Colonic mucosa (tissue), 4 donors: ENCODE data around the gene ZNF324B. TPM values are rescaled to one million over a fixed set of nuclear protein-coding genes. Genes with fewer than 3 reads are reported as not detected.
"Not testable (repeated sequence)": the region's sequence is repeated elsewhere in the genome, so short reads cannot be mapped to it uniquely, and the experiment has no call there.

ENCODE experiments used
- DNase-seq: peaks from one replicate; pipeline ENCODE4 v3.0.0-alpha.2; 2020
- H3K27ac ChIP-seq: fragments of 200-600 bp; one replicate; pipeline ENCODE4 v1.8.0; 2021
- H3K27me3 ChIP-seq: fragments of 200-600 bp; one replicate; pipeline ENCODE4 v1.8.0; 2021
- H3K36me3 ChIP-seq: fragments of 200-600 bp; one replicate; pipeline ENCODE4 v1.8.0; 2021
- H3K4me1 ChIP-seq: fragments of 200-600 bp; one replicate; pipeline ENCODE4 v1.8.0; 2021; ENCODE audit warnings: mild to moderate bottlenecking
- H3K4me3 ChIP-seq: fragments of 200-600 bp; one replicate; pipeline ENCODE4 v1.8.0; 2021
- H3K9ac ChIP-seq, 2 donors: one replicate each; pipeline ENCODE4 v1.7.0; 2013; ENCODE audit warnings: control low read depth in 2 of 2, low read depth in 2 of 2, low read length in 2 of 2
- H3K9me3 ChIP-seq: fragments of 200-600 bp; one replicate; pipeline ENCODE4 v1.8.0; 2021
- CTCF ChIP-seq: fragments of 200-600 bp; IDR thresholded peaks from one replicate; pipeline ENCODE4 v1.8.0; 2022; ENCODE audit warnings: antibody characterized with exemption, mild to moderate bottlenecking
- intact Hi-C: fragments of 100-400 bp; cut with DNase I; formaldehyde crosslinking; loops from one replicate; pipeline ENCODE4 v1.14.1; 2022
- total RNA-seq, 2 donors: library from RNA; stranded (reverse); fragmentation: NEBNext Ultra II Directional in 1 of 2; extraction: Animal tissue kit (Norgen Biotek cat#: 25700) in 1 of 2; gene quantifications; one replicate each; pipeline ENCODE4 v1.2.1, GENCODE V29; 2021
- donor health status: healthy.
- donor health status: DM: no; HTN: no; CAD: no.
- donor health status: DM: no; HTN: no; CAD: no.

Gene ZNF324B
- total RNA-seq, 2 donors from 2014 or later: 4.4 to 7.5 TPM

- no peaks in the 10 kb centered on the region for H3K27me3 ChIP-seq
- intact Hi-C loops: no loop called here
- TF ChIP-seq CTCF: no peak
Measured at GRCh38 chr19:58466089-58466759, 14.8 kb downstream of the ZNF324B start.

GRCh38 chr19:58466760-58467589 lies 15.6 kb downstream of the ZNF324B start, which contains the start of gene ZNF324:
ZNF324 (plus strand) TSS chr19:58467080; CDS start chr19:58469186, 2,106 bp downstream.
- no peaks in the 10 kb centered on the region for H3K27me3 ChIP-seq
- intact Hi-C loops: no loop called here

More at GRCh38 chr19:58466089-58466759, 14.8 kb downstream of the ZNF324B start:
- Histone ChIP-seq H3K4me1 (no peaks in the 10 kb centered on the region), H3K9me3 (no peaks in the 10 kb centered on the region), H3K9ac (peak overlapping the region; percentile 46 to 65), H3K4me3 (peak overlapping the region; percentile 69), H3K36me3 (peaks cover 4% of the 10 kb centered on the region), H3K27ac (no peak overlapping the region)
- no peak for DNase-seq

GRCh38 chr19:58468216-58468839 lies 16.9 kb downstream of the ZNF324B start:
- Histone ChIP-seq H3K4me1 (no peaks in the 10 kb centered on the region), H3K9ac (no peak overlapping the region), H3K27ac (no peak overlapping the region), H3K27me3 (no peaks in the 10 kb centered on the region), H3K36me3 (peaks cover 4% of the 10 kb centered on the region), H3K4me3 (no peak overlapping the region), H3K9me3 (no peaks in the 10 kb centered on the region)
- no peak for TF ChIP-seq CTCF
- no peak for DNase-seq
- intact Hi-C loops: no loop called here

More at GRCh38 chr19:58466760-58467589, 15.6 kb downstream of the ZNF324B start, which contains the start of gene ZNF324:
- Histone ChIP-seq H3K4me1 (no peaks in the 10 kb centered on the region), H3K9me3 (no peaks in the 10 kb centered on the region), H3K36me3 (peaks cover 4% of the 10 kb centered on the region), H3K4me3 (peak within 1 kb of the TSS; percentile 69), H3K9ac (peak within 1 kb of the TSS; percentile 71 to 96), H3K27ac (no peak within 1 kb of the TSS)
- no peak for TF ChIP-seq CTCF
- DNase-seq: peak; percentile 99

- H3K27ac ChIP-seq: no peak overlapping the region
- no peak overlapping the region for H3K4me3 ChIP-seq
- no peaks in the 10 kb centered on the region for H3K4me1 ChIP-seq
- no peak overlapping the region for H3K9ac ChIP-seq
- H3K27me3 ChIP-seq: no peaks in the 10 kb centered on the region
- no peak for DNase-seq
- peaks cover 4% of the 10 kb centered on the region for H3K36me3 ChIP-seq
- no peaks in the 10 kb centered on the region for H3K9me3 ChIP-seq
- intact Hi-C loops: no loop called here
- no peak for TF ChIP-seq CTCF
Measured at GRCh38 chr19:58469241-58470013, 18.0 kb downstream of the ZNF324B start.

- DNase-seq, H3K27me3 ChIP-seq, H3K27ac ChIP-seq, H3K9ac ChIP-seq, H3K9me3 ChIP-seq, H3K4me1 ChIP-seq, intact Hi-C loops, H3K4me3 ChIP-seq, H3K36me3 ChIP-seq: not testable (repeated sequence)
Measured at GRCh38 chr19:58470837-58471543, 19.6 kb downstream of the ZNF324B start.
